Spleen (tissue), 7 donors: ENCODE measurements around the gene MYRF.

Source experiments
- POLR2A ChIP-seq, 3 donors: fragments of 450-650 bp; IDR thresholded peaks; one replicate each; pipeline ENCODE4 v1.5.1; 2017; ENCODE audit warnings: antibody characterized with exemption in 3 of 3, mild to moderate bottlenecking in 1 of 3
- POLR2AphosphoS5 ChIP-seq, 3 donors: sonication (generic); formaldehyde crosslinking; IDR thresholded peaks; one replicate each; pipeline ENCODE4 v1.5.1; 2017; ENCODE audit warnings: antibody characterized with exemption in 3 of 3
- TF ChIP-seq, protein P1 (sequence below), 11 experiments: fragments of 200-600 bp in 7 of 11; fragments of 450-650 bp in 4 of 11; sonication (generic) in 4 of 11; IDR thresholded peaks in 8 of 11; conservative IDR thresholded peaks in 3 of 11; 1 replicate in 7 of 11; 2 replicates in 4 of 11; pipeline versions ENCODE4 v1.4.0 to v1.8.0; 2016 to 2021; ENCODE audit warnings: antibody characterized with exemption in 11 of 11, inconsistent platforms in 4 of 11, mild to moderate bottlenecking in 1 of 11
- donor health status: DM: no; HTN: no; CAD: no; lungs with moderate emphysema.
- donor health status: DM: no; HTN: no; CAD: no.
- donor health status: DM: no; HTN: no; CAD: no.

DNA sequence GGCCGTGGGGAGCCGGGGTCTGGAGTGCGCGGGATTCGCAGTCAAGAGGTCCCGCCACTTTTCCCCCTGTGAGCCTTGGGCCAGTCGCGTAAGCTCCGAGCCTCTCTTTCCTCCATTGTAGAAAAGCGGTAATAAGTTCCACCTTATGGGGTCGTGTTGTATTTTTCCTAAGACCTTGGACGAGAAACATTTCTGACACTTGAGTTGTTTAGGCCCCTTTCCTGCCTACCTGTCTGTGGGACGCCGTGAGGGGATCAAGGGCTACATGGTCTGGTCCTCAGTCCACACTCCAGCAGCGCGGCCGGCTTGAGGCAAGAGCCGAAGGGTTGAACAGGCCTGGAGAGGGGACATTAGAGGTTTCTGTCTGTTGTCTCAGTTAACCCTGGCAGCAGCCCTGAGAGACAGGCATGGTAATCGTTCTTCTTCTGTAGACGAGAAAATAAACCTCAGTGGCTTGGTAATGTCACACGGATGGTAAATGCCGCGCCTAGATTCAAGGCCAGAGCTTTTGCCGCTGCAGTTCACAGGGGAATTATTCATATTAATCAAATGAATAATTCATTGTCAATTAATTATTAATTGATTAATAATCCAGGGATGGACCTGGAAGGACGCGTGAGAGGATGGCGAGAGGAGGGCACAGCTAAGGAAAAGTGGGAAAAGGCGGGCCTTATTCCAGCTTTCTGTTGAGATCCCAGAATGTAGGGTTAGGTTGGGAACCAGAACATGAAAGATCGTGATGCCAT is 40.8 kb downstream of the MYRF start:
- TF ChIP-seq, protein P1, sequence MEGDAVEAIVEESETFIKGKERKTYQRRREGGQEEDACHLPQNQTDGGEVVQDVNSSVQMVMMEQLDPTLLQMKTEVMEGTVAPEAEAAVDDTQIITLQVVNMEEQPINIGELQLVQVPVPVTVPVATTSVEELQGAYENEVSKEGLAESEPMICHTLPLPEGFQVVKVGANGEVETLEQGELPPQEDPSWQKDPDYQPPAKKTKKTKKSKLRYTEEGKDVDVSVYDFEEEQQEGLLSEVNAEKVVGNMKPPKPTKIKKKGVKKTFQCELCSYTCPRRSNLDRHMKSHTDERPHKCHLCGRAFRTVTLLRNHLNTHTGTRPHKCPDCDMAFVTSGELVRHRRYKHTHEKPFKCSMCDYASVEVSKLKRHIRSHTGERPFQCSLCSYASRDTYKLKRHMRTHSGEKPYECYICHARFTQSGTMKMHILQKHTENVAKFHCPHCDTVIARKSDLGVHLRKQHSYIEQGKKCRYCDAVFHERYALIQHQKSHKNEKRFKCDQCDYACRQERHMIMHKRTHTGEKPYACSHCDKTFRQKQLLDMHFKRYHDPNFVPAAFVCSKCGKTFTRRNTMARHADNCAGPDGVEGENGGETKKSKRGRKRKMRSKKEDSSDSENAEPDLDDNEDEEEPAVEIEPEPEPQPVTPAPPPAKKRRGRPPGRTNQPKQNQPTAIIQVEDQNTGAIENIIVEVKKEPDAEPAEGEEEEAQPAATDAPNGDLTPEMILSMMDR (IDR thresholded peaks at IDR 0.05 in 8 of 11, conservative IDR thresholded peaks at IDR 0.05 in 3 of 11), result no peak
- no peak for TF ChIP-seq POLR2AphosphoS5 (IDR thresholded peaks at IDR 0.05)
- TF ChIP-seq POLR2A (IDR thresholded peaks at IDR 0.05), result no peak
